Osteoblast (primary cell): ENCODE measurements around the gene PSMF1. TPM values are rescaled to one million over a fixed set of nuclear protein-coding genes. Genes with fewer than 3 reads are reported as not detected.

Experiments used
- DNase-seq: peaks from one replicate; pipeline ENCODE4 v3.0.0; 2011; ENCODE audit warnings: low spot score, mixed read lengths; ENCODE audit not compliant: insufficient read length; ENCODE audit errors: missing footprints
- H2AFZ ChIP-seq: 2 replicates; pipeline ENCODE4 v1.6.0; 2011; ENCODE audit warnings: mild to moderate bottlenecking, low read length
- H3K27ac ChIP-seq: 2 replicates; pipeline ENCODE4 v1.5.1; 2011; ENCODE audit warnings: mild to moderate bottlenecking, low read depth, low read length, moderate library complexity
- H3K27me3 ChIP-seq: 2 replicates; pipeline ENCODE4 v1.6.0; 2012; ENCODE audit warnings: mild to moderate bottlenecking, control low read depth, inconsistent platforms, low read length, moderate library complexity; ENCODE audit not compliant: insufficient read depth
- H3K36me3 ChIP-seq: 2 replicates; pipeline ENCODE4 v1.5.1; 2011; ENCODE audit warnings: mild to moderate bottlenecking, low read length, control low read depth, moderate library complexity; ENCODE audit not compliant: insufficient read depth
- H3K4me1 ChIP-seq: 2 replicates; pipeline ENCODE4 v1.5.1; 2011; ENCODE audit warnings: mild to moderate bottlenecking, low read length, control low read depth, moderate library complexity; ENCODE audit not compliant: insufficient read depth
- H3K4me2 ChIP-seq: 2 replicates; pipeline ENCODE4 v1.6.0; 2011; ENCODE audit warnings: mild to moderate bottlenecking, low read length; ENCODE audit not compliant: insufficient read depth
- H3K4me3 ChIP-seq: fragments of 200-600 bp; sonication (generic); 3 replicates; pipeline ENCODE4 v1.5.1; 2012; ENCODE audit warnings: mild to moderate bottlenecking, low read length, inconsistent platforms; ENCODE audit not compliant: insufficient read depth
- H3K79me2 ChIP-seq: 2 replicates; pipeline ENCODE4 v1.6.0; 2012; ENCODE audit warnings: mild to moderate bottlenecking, low read length, control low read depth, inconsistent platforms; ENCODE audit not compliant: insufficient read depth
- H3K9me3 ChIP-seq: 2 replicates; pipeline ENCODE4 v1.5.1; 2011; ENCODE audit warnings: low read depth, low read length, control low read depth
- H4K20me1 ChIP-seq: 2 replicates; pipeline ENCODE4 v1.6.0; 2012; ENCODE audit warnings: mild to moderate bottlenecking, low read length, control low read depth; ENCODE audit not compliant: insufficient read depth
- CTCF ChIP-seq: IDR thresholded peaks from 2 replicates; pipeline ENCODE4 v1.5.1; 2011; ENCODE audit warnings: mild to moderate bottlenecking, low read depth, low read length, moderate library complexity; ENCODE audit errors: extremely low read depth
- total RNA-seq: library from RNA; depleted of rRNA; stranded (reverse); fragments of >200 nt; gene quantifications from 2 replicates; pipeline ENCODE4 v1.2.3, GENCODE V29; 2012

Gene PSMF1
- total RNA-seq, 1 donor = 61.2 TPM

GRCh38 chr20:1164871-1165270, 46.5 kb downstream of the PSMF1 start:
- Histone ChIP-seq H3K9me3 (no peaks in the 10 kb centered on the region), H3K4me2 (no peak overlapping the region), H3K27me3 (no peaks in the 10 kb centered on the region), H3K36me3 (peaks cover 61% of the 10 kb centered on the region), H2AFZ (no peak overlapping the region), H4K20me1 (peaks cover 18% of the 10 kb centered on the region), H3K79me2 (no peaks in the 10 kb centered on the region), H3K4me1 (no peaks in the 10 kb centered on the region), H3K4me3 (no peak overlapping the region), H3K27ac (no peak overlapping the region)
- TF ChIP-seq CTCF = no peak
- DNase-seq = no peak

DNA sequence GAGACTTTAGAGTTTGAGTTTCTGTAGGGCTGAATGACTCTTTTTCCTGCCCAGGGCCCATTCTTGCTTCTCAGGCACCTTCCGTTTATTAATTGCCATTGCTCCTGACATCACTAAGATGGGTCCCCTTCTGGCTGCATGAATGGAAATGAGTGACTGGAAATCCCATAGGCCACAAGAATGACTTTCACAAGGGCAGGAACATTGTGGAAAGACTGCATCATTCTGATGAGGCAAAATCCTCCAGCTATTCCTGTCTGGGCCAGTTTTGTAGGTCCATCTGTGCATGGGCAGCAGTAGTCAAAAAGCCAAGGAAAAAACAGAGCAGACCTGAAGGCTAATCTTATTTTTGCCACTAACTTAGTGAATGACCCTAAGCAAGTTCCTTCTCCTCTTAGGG, 47.1 kb downstream of the PSMF1 start:
- DNase-seq = no peak
- Histone ChIP-seq H3K27ac (no peak overlapping the region), H2AFZ (no peak overlapping the region), H3K79me2 (no peaks in the 10 kb centered on the region), H3K9me3 (no peaks in the 10 kb centered on the region), H3K27me3 (no peaks in the 10 kb centered on the region), H4K20me1 (peaks cover 17% of the 10 kb centered on the region), H3K4me2 (no peak overlapping the region), H3K4me1 (no peaks in the 10 kb centered on the region), H3K4me3 (no peak overlapping the region), H3K36me3 (peaks cover 57% of the 10 kb centered on the region)
- no peak for TF ChIP-seq CTCF

- no peak for DNase-seq
- no peaks in the 10 kb centered on the region for H3K9me3 ChIP-seq
These were observed 47.5 kb downstream of the PSMF1 start for GRCh38 chr20:1165941-1166340.

More at GRCh38 chr20:1165941-1166340, 47.5 kb downstream of the PSMF1 start:
- no peak overlapping the region for H3K27ac ChIP-seq
- peaks cover 52% of the 10 kb centered on the region for H3K36me3 ChIP-seq
- H3K4me1 ChIP-seq = no peaks in the 10 kb centered on the region
- H4K20me1 ChIP-seq = peaks cover 17% of the 10 kb centered on the region
- H3K27me3 ChIP-seq = no peaks in the 10 kb centered on the region
- no peaks in the 10 kb centered on the region for H3K79me2 ChIP-seq
- H3K4me3 ChIP-seq = no peak overlapping the region
- TF ChIP-seq CTCF = no peak
- no peak overlapping the region for H3K4me2 ChIP-seq
- no peak overlapping the region for H2AFZ ChIP-seq
